GM18505 (cell line): ENCODE measurements around the gene FARSA.
"Not testable (repeated sequence)": the region's sequence is repeated elsewhere in the genome, so short reads cannot be mapped to it uniquely, and the experiment has no call there.

Source experiments
- ATAC-seq: cut with Tn5 transposase; IDR thresholded peaks from one replicate; pipeline ENCODE4 v1.9.1; 2021; ENCODE audit not compliant: unreplicated experiment
- POLR2A ChIP-seq: IDR thresholded peaks from 4 replicates; pipeline ENCODE4 v1.6.1; 2011; ENCODE audit warnings: borderline replicate concordance; ENCODE audit not compliant: insufficient read depth, insufficient read length; ENCODE audit errors: extremely low read depth

The FARSA gene

GRCh38 chr19:12933287-12934072, at the start of gene FARSA:
TSS of gene FARSA (minus strand) at chr19:12933711. CDS start at chr19:12933696, 15 bp downstream.
- no peak for ATAC-seq

GRCh38 chr19:12983091-12983490, 49.6 kb upstream of the FARSA start:
- ATAC-seq = no peak
- no peak for TF ChIP-seq POLR2A

More at GRCh38 chr19:12933287-12934072, at the start of gene FARSA:
- peak; percentile 95 for TF ChIP-seq POLR2A

- no peak for ATAC-seq
- TF ChIP-seq POLR2A = no peak
Measured at GRCh38 chr19:12982648-12983047, 49.1 kb upstream of the FARSA start.

- TF ChIP-seq POLR2A = no peak
Measured at GRCh38 chr19:12979974-12980373, 46.5 kb upstream of the FARSA start.

GRCh38 chr19:12976109-12976508, 42.6 kb upstream of the FARSA start:
- ATAC-seq = not testable (repeated sequence)

More at GRCh38 chr19:12979974-12980373, 46.5 kb upstream of the FARSA start:
- no peak for ATAC-seq

GRCh38 chr19:12975221-12975741, 41.8 kb upstream of the FARSA start:
- no peak for TF ChIP-seq POLR2A
- ATAC-seq = no peak

- no peak for TF ChIP-seq POLR2A
- ATAC-seq = no peak
Measured at GRCh38 chr19:12974301-12975220, 41.0 kb upstream of the FARSA start.

- no peak for TF ChIP-seq POLR2A
- no peak for ATAC-seq
Measured at GRCh38 chr19:12973236-12973635, 39.7 kb upstream of the FARSA start.

GRCh38 chr19:12970070-12970820, 36.7 kb upstream of the FARSA start:
- no peak for ATAC-seq
- TF ChIP-seq POLR2A = no peak

- TF ChIP-seq POLR2A = no peak
- ATAC-seq = no peak
Measured at GRCh38 chr19:12969292-12969988, 35.9 kb upstream of the FARSA start, which contains the start of gene DAND5. TSS of gene DAND5 (plus strand) at chr19:12969576. CDS start at chr19:12969661, 85 bp downstream.

- TF ChIP-seq POLR2A = no peak
- ATAC-seq = no peak
Measured at GRCh38 chr19:12967907-12968306, 34.4 kb upstream of the FARSA start.

- ATAC-seq = no peak
- TF ChIP-seq POLR2A = no peak
Measured at GRCh38 chr19:12965812-12966135, 32.3 kb upstream of the FARSA start.
